ENCODE measurements around the gene WDR31.

GRCh38 chr9:113306566-113306965 lies 33.5 kb downstream of the WDR31 start:
- TF ChIP-seq CTCF (conservative IDR thresholded peaks at IDR 0.05; ENCODE audit: low read depth, low read length) (no peak), EZH2 (IDR thresholded peaks at IDR 0.05; ENCODE audit: low read length, unreplicated experiment) (no peak)
